ENCODE data around the gene FAM13B. TPM values are rescaled to one million over a fixed set of nuclear protein-coding genes. Genes with fewer than 3 reads are reported as not detected.

The FAM13B gene
- total RNA-seq, 1 experiment from 2014 or later: 13.0 TPM

- ATAC-seq (peak; percentile 96), DNase-seq (peak; percentile 86)
- BruUV-seq (replicated peaks): TSS peak; percentile 88
- ChIA-PET POLR2A (ENCODE audit: unreplicated experiment) (interaction anchor here (0.6 to 0.7 kb wide), 4 partner anchors 43 to 66 kb away, joined by 3 to 6 read pairs (median 3); no protein-coding TSS in a partner anchor), CTCF (interaction anchor here (1.8 kb wide), 1 partner anchor 110 kb away, joined by 11 read pairs; no protein-coding TSS in a partner anchor)
- no peaks in the 10 kb centered on the region for H3K27me3 ChIP-seq (ENCODE audit: low read length)
- H3K4me1 ChIP-seq (ENCODE audit: insufficient read depth, low read length): peaks cover 29% of the 10 kb centered on the region
- no peaks in the 10 kb centered on the region for H3K9me3 ChIP-seq (ENCODE audit: low read length)
- intact Hi-C loops (cut with micrococcal nuclease): loop anchor here (2.0 kb wide), 1 partner anchor 56 kb away; no protein-coding TSS in a partner anchor
- TF ChIP-seq EZH2 (IDR thresholded peaks at IDR 0.05; ENCODE audit: low read length, unreplicated experiment) (no peak), EZH2phosphoT487 (IDR thresholded peaks at IDR 0.05; ENCODE audit: borderline replicate concordance, low read length) (no peak), CTCF (conservative IDR thresholded peaks at IDR 0.05; ENCODE audit: low read depth, low read length) (no peak)
- H3K27ac ChIP-seq (ENCODE audit: low read length): peak within 1 kb of the TSS; percentile 69
- H3K4me3 ChIP-seq (ENCODE audit: low read length): peak within 1 kb of the TSS; percentile 72
- H4K20me1 ChIP-seq (ENCODE audit: low read length): no peaks in the 10 kb centered on the region
- H3K4me2 ChIP-seq (ENCODE audit: low read length): peak within 1 kb of the TSS; percentile 94
- H2AFZ ChIP-seq (ENCODE audit: low read length): peak within 1 kb of the TSS; percentile 94
- H3F3A ChIP-seq (ENCODE audit: low read length, unreplicated experiment): no peaks in the 10 kb centered on the region
- peak within 1 kb of the TSS; percentile 79 for H3K9ac ChIP-seq (ENCODE audit: low read length)
- no peaks in the 10 kb centered on the region for H3K36me3 ChIP-seq (ENCODE audit: low read depth, low read length)
- H3K9me2 ChIP-seq (replicated peaks; ENCODE audit: low read length): no peaks in the 10 kb centered on the region
- no peaks in the 10 kb centered on the region for H3K79me2 ChIP-seq (ENCODE audit: low read length)
These were observed 143.8 kb downstream of the FAM13B start, which contains the start of gene PKD2L2 for GRCh38 chr5:137888863-137889759. Gene PKD2L2 (plus strand): TSS chr5:137889457. CDS start chr5:137889492, 35 bp downstream.

- intact Hi-C loops (cut with micrococcal nuclease): loop anchor here (2.0 kb wide), 1 partner anchor 56 kb away; no protein-coding TSS in a partner anchor
- ChIA-PET POLR2A (ENCODE audit: unreplicated experiment) (interaction anchor here (0.7 kb wide), 1 partner anchor 49 kb away, joined by 3 read pairs; no protein-coding TSS in a partner anchor), CTCF (interaction anchor here (1.8 kb wide), 1 partner anchor 109 kb away, joined by 11 read pairs; no protein-coding TSS in a partner anchor)
- no peaks in the 10 kb centered on the region for H4K20me1 ChIP-seq (ENCODE audit: low read length)
- H3K4me2 ChIP-seq (ENCODE audit: low read length): peak overlapping the region; percentile 94
- no peaks in the 10 kb centered on the region for H3K36me3 ChIP-seq (ENCODE audit: low read depth, low read length)
- DNase-seq (no peak), ATAC-seq (no peak)
- H3K9me3 ChIP-seq (ENCODE audit: low read length): no peaks in the 10 kb centered on the region
- no peaks in the 10 kb centered on the region for H3K79me2 ChIP-seq (ENCODE audit: low read length)
- peak overlapping the region; percentile 69 for H3K27ac ChIP-seq (ENCODE audit: low read length)
- H2AFZ ChIP-seq (ENCODE audit: low read length): peak overlapping the region; percentile 94
- H3K9me2 ChIP-seq (replicated peaks; ENCODE audit: low read length): no peaks in the 10 kb centered on the region
- no peaks in the 10 kb centered on the region for H3F3A ChIP-seq (ENCODE audit: low read length, unreplicated experiment)
- peak overlapping the region; percentile 79 for H3K9ac ChIP-seq (ENCODE audit: low read length)
- peak overlapping the region; percentile 72 for H3K4me3 ChIP-seq (ENCODE audit: low read length)
- BruUV-seq (replicated peaks): no TSS peak
- peaks cover 27% of the 10 kb centered on the region for H3K4me1 ChIP-seq (ENCODE audit: insufficient read depth, low read length)
- no peaks in the 10 kb centered on the region for H3K27me3 ChIP-seq (ENCODE audit: low read length)
- TF ChIP-seq CTCF (conservative IDR thresholded peaks at IDR 0.05; ENCODE audit: low read depth, low read length): no peak
- no peak for TF ChIP-seq EZH2 (IDR thresholded peaks at IDR 0.05; ENCODE audit: low read length, unreplicated experiment)
- TF ChIP-seq EZH2phosphoT487 (IDR thresholded peaks at IDR 0.05; ENCODE audit: borderline replicate concordance, low read length): no peak
These were observed 144.4 kb downstream of the FAM13B start for GRCh38 chr5:137888466-137888862.

Other genes starting within 250 kb of the FAM13B start
- gene MYOT, start 165.2 kb downstream of the FAM13B start, total RNA-seq (2014; rRNA removed): not detected in 2 replicates
- gene PKD2L2, start 143.6 kb downstream of the FAM13B start, total RNA-seq (2014; rRNA removed): not detected in 2 replicates
- not detected in 2 replicates for gene WNT8A, start 51.0 kb upstream of the FAM13B start, total RNA-seq (2014; rRNA removed)
- 0.40 and 0.44 TPM in 2 replicates for gene NME5, start 106.3 kb upstream of the FAM13B start, total RNA-seq (2014; rRNA removed)
- gene BRD8, start 145.6 kb upstream of the FAM13B start, total RNA-seq (2014; rRNA removed): 30.5 and 35.6 TPM in 2 replicates
- 55.5 and 59.0 TPM in 2 replicates for gene KIF20A, start 146.0 kb upstream of the FAM13B start, total RNA-seq (2014; rRNA removed)
- 26.1 and 26.7 TPM in 2 replicates for gene CDC23, start 180.2 kb upstream of the FAM13B start, total RNA-seq (2014; rRNA removed)
- gene GFRA3, start 241.5 kb upstream of the FAM13B start, total RNA-seq (2014; rRNA removed): not detected in 2 replicates